Stimulated activated CD8-positive, alpha-beta memory T cell treated with anti-CD3 and anti-CD28 coated beads, Interleukin-15, amount 100 ng/mL, for 1 hour (primary cell): Measurements from ENCODE around the gene BLOC1S3.

Experiments
- DNase-seq: peaks from one replicate; pipeline ENCODE4 v3.0.0-alpha.2; 2020; ENCODE audit warnings: low read depth

BLOC1S3 gene

GRCh38 chr19:45182758-45183157 lies 4.2 kb downstream of the BLOC1S3 start:
- DNase-seq, result no peak

GRCh38 chr19:45184115-45184514 lies 5.5 kb downstream of the BLOC1S3 start:
- DNase-seq, result no peak

- DNase-seq, result no peak
Observed at GRCh38 chr19:45186509-45187334, 8.1 kb downstream of the BLOC1S3 start.

- DNase-seq, result no peak
Observed at GRCh38 chr19:45187421-45188100, 9.0 kb downstream of the BLOC1S3 start.

GRCh38 chr19:45189971-45190370 lies 11.4 kb downstream of the BLOC1S3 start:
- DNase-seq, result no peak

- DNase-seq, result no peak
Observed at GRCh38 chr19:45191375-45191774, 12.8 kb downstream of the BLOC1S3 start.

- DNase-seq, result no peak
Observed at GRCh38 chr19:45195764-45196163, 17.2 kb downstream of the BLOC1S3 start.

GRCh38 chr19:45200568-45200967 lies 22.0 kb downstream of the BLOC1S3 start:
- no peak for DNase-seq

GRCh38 chr19:45202637-45203036 lies 24.1 kb downstream of the BLOC1S3 start:
- DNase-seq, result no peak

GRCh38 chr19:45205810-45206209 lies 27.2 kb downstream of the BLOC1S3 start:
- DNase-seq, result no peak

- DNase-seq, result no peak
Observed at GRCh38 chr19:45206328-45206727, 27.7 kb downstream of the BLOC1S3 start.

- DNase-seq, result no peak
Observed at GRCh38 chr19:45211751-45212381, 33.3 kb downstream of the BLOC1S3 start.

GRCh38 chr19:45213031-45213430 lies 34.4 kb downstream of the BLOC1S3 start:
- DNase-seq, result no peak

GRCh38 chr19:45215391-45216191 lies 37.0 kb downstream of the BLOC1S3 start:
- DNase-seq, result no peak

- no peak for DNase-seq
Observed at GRCh38 chr19:45216667-45217066, 38.1 kb downstream of the BLOC1S3 start.

GRCh38 chr19:45217193-45217956 lies 38.8 kb downstream of the BLOC1S3 start:
- no peak for DNase-seq

- DNase-seq, result no peak
Observed at GRCh38 chr19:45217957-45218334, 39.4 kb downstream of the BLOC1S3 start.

- no peak for DNase-seq
Observed at GRCh38 chr19:45218426-45218825, 39.8 kb downstream of the BLOC1S3 start.

GRCh38 chr19:45218911-45219743 lies 40.5 kb downstream of the BLOC1S3 start:
- no peak for DNase-seq

- no peak for DNase-seq
Observed at GRCh38 chr19:45222724-45223123, 44.1 kb downstream of the BLOC1S3 start.

- DNase-seq, result no peak
Observed at GRCh38 chr19:45223879-45224278, 45.3 kb downstream of the BLOC1S3 start.
